Measurements from ENCODE around the gene RHOF.

DNA sequence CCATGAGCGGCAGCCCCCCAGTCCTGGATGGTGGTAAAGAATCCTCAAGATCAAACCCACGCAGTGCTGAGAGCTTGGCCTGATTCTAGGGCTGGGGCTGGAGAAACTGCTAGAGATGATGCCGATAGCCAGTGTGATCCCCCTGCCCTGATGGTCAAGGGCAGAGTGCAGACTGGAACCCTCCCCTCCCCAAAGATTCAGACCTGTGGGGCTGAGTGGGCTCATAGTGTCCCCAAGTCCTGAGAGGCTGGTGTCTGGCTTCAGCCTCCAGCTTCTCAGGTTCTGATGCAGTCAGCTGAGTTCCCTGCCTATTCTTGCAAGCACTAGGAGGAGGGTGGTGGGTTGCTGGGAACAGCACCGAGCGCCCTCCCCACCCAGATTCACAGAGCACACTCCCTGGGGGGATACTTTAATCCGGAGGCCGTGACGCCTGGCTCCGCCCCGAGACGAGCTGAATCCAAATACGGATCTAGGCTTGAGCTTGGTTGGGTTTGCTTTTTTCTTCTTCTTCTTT, 11.9 kb downstream of the RHOF start:
- TF ChIP-seq, protein P1, sequence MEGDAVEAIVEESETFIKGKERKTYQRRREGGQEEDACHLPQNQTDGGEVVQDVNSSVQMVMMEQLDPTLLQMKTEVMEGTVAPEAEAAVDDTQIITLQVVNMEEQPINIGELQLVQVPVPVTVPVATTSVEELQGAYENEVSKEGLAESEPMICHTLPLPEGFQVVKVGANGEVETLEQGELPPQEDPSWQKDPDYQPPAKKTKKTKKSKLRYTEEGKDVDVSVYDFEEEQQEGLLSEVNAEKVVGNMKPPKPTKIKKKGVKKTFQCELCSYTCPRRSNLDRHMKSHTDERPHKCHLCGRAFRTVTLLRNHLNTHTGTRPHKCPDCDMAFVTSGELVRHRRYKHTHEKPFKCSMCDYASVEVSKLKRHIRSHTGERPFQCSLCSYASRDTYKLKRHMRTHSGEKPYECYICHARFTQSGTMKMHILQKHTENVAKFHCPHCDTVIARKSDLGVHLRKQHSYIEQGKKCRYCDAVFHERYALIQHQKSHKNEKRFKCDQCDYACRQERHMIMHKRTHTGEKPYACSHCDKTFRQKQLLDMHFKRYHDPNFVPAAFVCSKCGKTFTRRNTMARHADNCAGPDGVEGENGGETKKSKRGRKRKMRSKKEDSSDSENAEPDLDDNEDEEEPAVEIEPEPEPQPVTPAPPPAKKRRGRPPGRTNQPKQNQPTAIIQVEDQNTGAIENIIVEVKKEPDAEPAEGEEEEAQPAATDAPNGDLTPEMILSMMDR (IDR thresholded peaks at IDR 0.05): no peak
- TF ChIP-seq POLR2A (IDR thresholded peaks at IDR 0.05): no peak
